Measurements from ENCODE around the gene KRTAP4-11.
"Not testable (repeated sequence)": the region's sequence is repeated elsewhere in the genome, so short reads cannot be mapped to it uniquely, and the experiment has no call there.

DNA sequence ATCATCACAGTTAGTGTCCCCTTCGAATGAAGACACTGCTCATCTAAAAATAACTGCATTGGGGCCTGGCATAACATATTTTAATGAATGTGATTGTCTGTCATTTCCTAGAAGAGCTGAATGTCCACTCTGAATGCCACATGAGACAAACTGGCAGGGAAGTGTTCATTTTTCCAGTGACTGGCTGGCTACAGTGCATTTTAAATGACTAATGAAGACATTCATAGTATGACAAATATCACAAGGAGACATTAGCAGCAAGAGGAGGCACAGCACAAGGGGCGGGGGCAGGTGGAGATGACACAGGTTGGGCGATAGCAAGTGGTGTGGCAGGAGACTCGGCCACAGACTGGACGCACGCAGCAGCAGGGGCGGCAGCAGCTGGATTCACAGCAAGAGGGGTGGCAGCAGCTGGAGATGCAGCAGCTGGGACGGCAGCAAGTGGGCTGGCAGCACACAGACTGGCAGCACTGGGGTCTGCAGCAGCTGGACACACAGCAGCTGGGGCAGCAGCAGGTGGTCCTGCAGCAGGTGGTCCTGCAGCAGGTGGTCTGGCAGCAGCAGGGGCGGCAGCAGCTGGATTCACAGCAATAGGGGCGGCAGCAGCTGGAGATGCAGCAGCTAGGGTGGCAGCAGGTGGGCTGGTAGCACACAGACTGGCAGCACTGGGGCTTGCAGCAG, 30.9 kb upstream of the KRTAP4-11 start:
- TF ChIP-seq, protein P1, sequence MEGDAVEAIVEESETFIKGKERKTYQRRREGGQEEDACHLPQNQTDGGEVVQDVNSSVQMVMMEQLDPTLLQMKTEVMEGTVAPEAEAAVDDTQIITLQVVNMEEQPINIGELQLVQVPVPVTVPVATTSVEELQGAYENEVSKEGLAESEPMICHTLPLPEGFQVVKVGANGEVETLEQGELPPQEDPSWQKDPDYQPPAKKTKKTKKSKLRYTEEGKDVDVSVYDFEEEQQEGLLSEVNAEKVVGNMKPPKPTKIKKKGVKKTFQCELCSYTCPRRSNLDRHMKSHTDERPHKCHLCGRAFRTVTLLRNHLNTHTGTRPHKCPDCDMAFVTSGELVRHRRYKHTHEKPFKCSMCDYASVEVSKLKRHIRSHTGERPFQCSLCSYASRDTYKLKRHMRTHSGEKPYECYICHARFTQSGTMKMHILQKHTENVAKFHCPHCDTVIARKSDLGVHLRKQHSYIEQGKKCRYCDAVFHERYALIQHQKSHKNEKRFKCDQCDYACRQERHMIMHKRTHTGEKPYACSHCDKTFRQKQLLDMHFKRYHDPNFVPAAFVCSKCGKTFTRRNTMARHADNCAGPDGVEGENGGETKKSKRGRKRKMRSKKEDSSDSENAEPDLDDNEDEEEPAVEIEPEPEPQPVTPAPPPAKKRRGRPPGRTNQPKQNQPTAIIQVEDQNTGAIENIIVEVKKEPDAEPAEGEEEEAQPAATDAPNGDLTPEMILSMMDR (IDR thresholded peaks at IDR 0.05), result not testable (repeated sequence)
- TF ChIP-seq SP1 (CRISPR knock-in tag; conservative IDR thresholded peaks at IDR 0.05); JUN (CRISPR knock-in tag; IDR thresholded peaks at IDR 0.05); MAX (CRISPR knock-in tag; IDR thresholded peaks at IDR 0.05); E2F5 (CRISPR knock-in tag; IDR thresholded peaks at IDR 0.05): not testable (repeated sequence)
- TF ChIP-seq, protein P2, sequence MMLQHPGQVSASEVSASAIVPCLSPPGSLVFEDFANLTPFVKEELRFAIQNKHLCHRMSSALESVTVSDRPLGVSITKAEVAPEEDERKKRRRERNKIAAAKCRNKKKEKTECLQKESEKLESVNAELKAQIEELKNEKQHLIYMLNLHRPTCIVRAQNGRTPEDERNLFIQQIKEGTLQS (CRISPR knock-in tag; conservative IDR thresholded peaks at IDR 0.05), result not testable (repeated sequence)
- TF ChIP-seq, protein P3, sequence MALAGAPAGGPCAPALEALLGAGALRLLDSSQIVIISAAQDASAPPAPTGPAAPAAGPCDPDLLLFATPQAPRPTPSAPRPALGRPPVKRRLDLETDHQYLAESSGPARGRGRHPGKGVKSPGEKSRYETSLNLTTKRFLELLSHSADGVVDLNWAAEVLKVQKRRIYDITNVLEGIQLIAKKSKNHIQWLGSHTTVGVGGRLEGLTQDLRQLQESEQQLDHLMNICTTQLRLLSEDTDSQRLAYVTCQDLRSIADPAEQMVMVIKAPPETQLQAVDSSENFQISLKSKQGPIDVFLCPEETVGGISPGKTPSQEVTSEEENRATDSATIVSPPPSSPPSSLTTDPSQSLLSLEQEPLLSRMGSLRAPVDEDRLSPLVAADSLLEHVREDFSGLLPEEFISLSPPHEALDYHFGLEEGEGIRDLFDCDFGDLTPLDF (CRISPR knock-in tag; IDR thresholded peaks at IDR 0.05), result not testable (repeated sequence)

All from WTC11 (cell line).